Choroid plexus epithelial cell (primary cell): ENCODE data around the gene DUSP2.

Experiments used
- DNase-seq: peaks from one replicate; pipeline ENCODE4 v3.0.0-alpha.2; 2010; ENCODE audit warnings: low read depth
- H3K4me3 ChIP-seq: 2 replicates; pipeline ENCODE4 v1.5.1; 2011; ENCODE audit warnings: low read depth, mild to moderate bottlenecking, control low read depth, low read length, moderate library complexity
- TF ChIP-seq, protein P1 (sequence below): conservative IDR thresholded peaks from 2 replicates; pipeline ENCODE4 v1.5.1; 2011; ENCODE audit warnings: low read depth, mild to moderate bottlenecking, control low read depth, inconsistent platforms, low read length, moderate library complexity

DUSP2 gene

GRCh38 chr2:96150791-96151594 is 5.8 kb upstream of the DUSP2 start:
- TF ChIP-seq, protein P1, sequence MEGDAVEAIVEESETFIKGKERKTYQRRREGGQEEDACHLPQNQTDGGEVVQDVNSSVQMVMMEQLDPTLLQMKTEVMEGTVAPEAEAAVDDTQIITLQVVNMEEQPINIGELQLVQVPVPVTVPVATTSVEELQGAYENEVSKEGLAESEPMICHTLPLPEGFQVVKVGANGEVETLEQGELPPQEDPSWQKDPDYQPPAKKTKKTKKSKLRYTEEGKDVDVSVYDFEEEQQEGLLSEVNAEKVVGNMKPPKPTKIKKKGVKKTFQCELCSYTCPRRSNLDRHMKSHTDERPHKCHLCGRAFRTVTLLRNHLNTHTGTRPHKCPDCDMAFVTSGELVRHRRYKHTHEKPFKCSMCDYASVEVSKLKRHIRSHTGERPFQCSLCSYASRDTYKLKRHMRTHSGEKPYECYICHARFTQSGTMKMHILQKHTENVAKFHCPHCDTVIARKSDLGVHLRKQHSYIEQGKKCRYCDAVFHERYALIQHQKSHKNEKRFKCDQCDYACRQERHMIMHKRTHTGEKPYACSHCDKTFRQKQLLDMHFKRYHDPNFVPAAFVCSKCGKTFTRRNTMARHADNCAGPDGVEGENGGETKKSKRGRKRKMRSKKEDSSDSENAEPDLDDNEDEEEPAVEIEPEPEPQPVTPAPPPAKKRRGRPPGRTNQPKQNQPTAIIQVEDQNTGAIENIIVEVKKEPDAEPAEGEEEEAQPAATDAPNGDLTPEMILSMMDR = no peak
- H3K4me3 ChIP-seq = no peak overlapping the region
- DNase-seq = no peak

DNA sequence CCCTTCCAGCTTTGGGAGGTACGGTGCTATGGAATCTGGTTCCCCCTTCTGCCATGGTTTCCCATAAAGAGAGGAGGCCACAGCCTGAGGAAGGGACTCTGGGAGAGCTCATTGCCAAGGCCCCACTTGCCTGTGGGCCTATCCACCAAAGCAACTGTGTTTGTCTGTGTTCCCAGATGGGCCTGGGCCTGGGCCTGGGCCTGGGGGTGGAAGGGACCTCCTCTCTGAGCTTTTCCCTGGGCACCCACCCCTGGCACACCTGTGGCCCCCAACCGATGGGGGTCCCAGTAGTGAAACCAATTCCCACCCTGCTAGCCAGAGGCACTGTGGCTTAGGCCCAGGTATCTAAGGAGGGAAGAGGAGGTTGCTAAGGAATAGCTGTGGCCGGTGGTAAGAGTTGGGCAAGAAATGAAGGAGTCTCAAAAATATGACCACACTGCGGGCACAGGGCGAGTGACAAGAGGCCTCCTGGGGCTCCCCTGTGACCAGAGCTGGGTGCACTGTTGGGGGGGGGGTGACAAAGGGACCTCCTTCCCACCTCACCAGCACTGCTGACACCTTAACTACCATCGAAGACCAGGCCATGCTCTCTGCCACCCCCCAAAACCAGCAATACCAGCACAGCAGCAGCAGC is 4.9 kb upstream of the DUSP2 start:
- TF ChIP-seq, protein P1 = no peak
- no peak for DNase-seq
- H3K4me3 ChIP-seq = no peak overlapping the region

GRCh38 chr2:96148410-96149217 is 3.4 kb upstream of the DUSP2 start:
- DNase-seq = peak; percentile 93
- peak overlapping the region; percentile 22 for H3K4me3 ChIP-seq
- TF ChIP-seq, protein P1 = no peak

DNA sequence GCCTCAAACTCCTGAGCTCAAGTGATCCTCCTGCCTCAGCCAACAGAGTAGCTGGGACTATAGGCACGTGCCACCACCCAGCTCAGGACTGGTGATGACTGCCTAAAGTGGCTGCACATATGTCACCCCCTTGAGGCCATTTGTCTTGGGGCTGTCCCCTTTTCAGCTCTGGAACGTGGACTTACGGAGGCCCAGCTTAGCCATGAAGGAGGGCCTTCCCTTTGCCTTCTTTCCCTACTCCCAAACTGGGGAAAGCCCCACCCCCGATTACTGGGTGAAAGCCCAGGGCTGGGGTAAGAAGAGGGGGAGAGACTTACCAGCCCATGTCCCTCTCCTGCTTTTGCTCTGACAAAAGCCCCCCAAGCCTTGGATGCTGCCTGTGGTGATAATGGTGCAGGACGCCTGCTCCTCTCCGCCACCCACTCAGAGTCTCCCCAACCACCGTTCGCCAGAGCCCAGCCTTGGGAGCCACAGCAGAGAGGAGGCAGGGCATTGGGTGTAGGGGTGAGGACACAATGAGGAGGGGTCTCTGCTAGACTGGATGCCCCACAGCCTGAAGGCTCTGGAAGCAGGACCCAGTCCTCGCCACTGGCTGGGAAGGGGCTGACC is 2.5 kb upstream of the DUSP2 start:
- DNase-seq = no peak
- TF ChIP-seq, protein P1 = no peak
- no peak overlapping the region for H3K4me3 ChIP-seq

DNA sequence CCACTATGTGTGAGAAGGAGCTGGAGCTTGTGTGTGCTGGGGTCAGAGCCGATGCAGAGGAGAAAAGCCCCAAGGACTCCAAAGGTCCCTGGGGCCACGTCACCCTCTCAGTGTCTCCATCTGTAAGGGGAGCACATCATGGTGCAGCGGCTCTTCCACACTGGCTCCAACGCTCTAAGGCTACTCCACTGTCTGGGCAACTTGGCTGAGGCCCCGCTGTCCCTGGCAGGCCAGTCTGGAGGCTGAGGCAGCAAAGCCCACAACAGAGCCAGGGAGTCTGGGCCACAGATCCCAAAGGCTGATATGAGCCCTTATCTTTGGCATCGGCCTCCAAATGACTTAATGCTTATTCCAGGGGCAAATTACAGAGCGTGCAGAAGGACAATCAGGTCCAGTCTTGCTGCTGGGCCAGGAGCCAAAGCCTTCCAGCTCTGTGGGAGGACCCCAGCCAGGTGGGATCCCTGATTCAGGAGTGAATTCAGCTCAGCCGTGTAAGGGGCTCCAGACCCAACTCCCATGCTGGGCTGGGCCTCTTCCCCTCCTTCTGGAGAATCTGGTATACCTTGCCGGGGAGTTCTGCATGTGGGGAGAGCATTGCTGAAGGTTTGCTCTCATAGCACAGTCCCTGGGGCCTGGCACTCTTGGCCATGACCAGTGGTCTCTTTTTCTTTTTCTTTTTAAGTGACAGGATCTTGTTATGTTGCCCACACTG is 1.8 kb upstream of the DUSP2 start:
- H3K4me3 ChIP-seq = no peak overlapping the region
- no peak for DNase-seq
- TF ChIP-seq, protein P1 = no peak

DNA sequence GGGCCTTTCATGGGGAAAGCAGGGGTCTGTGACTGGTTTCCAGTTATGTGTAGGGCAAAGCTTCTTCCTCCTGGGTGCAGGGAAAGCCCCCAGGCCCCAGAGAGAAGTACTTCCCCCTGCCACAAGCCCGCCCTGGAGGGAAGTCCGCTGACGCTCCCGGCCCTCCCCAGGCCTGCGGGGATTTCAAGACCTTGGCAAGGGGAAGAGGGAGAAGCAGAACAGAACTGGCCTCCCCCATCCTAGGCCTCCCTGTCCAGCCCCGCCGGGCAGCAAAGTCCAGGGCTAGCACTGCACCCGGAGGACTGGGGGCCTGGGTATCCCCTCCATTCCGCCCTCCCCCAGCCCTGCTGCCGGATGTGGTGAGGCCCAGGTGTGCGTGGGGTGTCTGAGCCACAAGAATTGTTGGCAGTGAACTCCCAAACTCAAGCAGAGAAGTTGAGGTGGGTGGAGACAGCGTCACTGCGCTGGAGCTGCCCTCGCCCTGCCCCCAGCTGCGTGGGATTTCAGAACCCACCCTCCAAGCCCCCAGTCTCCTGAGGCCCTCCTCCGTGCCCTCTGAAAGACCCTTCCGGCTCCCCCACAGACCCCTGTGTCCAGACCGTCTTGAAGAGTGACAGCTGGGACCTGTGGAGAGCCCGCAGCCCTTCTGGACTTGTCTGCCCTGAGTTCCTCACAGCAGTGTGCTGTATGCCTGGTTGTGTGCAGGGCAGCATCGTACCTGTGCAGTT is 1.1 kb upstream of the DUSP2 start:
- H3K4me3 ChIP-seq = no peak overlapping the region
- DNase-seq = no peak
- TF ChIP-seq, protein P1 = no peak
